Gastrocnemius medialis (tissue), 4 donors: ENCODE data around the gene VLDLR. TPM values are rescaled to one million over a fixed set of nuclear protein-coding genes. Genes with fewer than 3 reads are reported as not detected.

Source experiments
- ATAC-seq, 2 donors: fragments of 150-250 bp; one replicate each; pipeline ENCODE4 v1.9.1; 2016
- DNase-seq, 2 donors: peaks; one replicate each; pipeline ENCODE4 v3.0.0-alpha.2; 2019
- H3K27ac ChIP-seq, 4 donors: fragments of 200-600 bp; sonication (generic); 1 replicate in 1 of 4; 2 replicates in 3 of 4; pipeline ENCODE4 v1.5.1; 2016 to 2018; ENCODE audit warnings: mild to moderate bottlenecking in 2 of 4, moderate library complexity in 1 of 4
- H3K27me3 ChIP-seq, 3 donors: fragments of 200-600 bp; sonication (generic) in 2 of 3; 1 replicate in 1 of 3; 2 replicates in 2 of 3; pipeline versions ENCODE4 v1.5.1 to v1.6.0; 2016 to 2019; ENCODE audit warnings: mild to moderate bottlenecking in 1 of 3, moderate library complexity in 1 of 3
- H3K36me3 ChIP-seq, 2 donors: fragments of 200-600 bp; sonication (generic) in 1 of 2; one replicate each; pipeline ENCODE4 v1.5.1; 2017 to 2018
- H3K4me1 ChIP-seq, 2 donors: fragments of 200-600 bp; sonication (generic) in 1 of 2; one replicate each; pipeline ENCODE4 v1.5.1; 2016 to 2017; ENCODE audit warnings: mild to moderate bottlenecking in 2 of 2
- H3K4me3 ChIP-seq, 4 donors: fragments of 200-600 bp; sonication (generic) in 3 of 4; 1 replicate in 1 of 4; 2 replicates in 3 of 4; pipeline ENCODE4 v1.5.1; 2016 to 2019; ENCODE audit warnings: mild to moderate bottlenecking in 2 of 4
- H3K9me3 ChIP-seq, 3 donors: fragments of 200-600 bp; sonication (generic) in 2 of 3; 1 replicate in 1 of 3; 2 replicates in 2 of 3; pipeline ENCODE4 v1.5.1; 2016 to 2019
- CTCF ChIP-seq, 5 experiments: fragments of 450-650 bp in 3 of 5; fragments of 200-600 bp in 2 of 5; sonication (generic) in 2 of 5; IDR thresholded peaks in 4 of 5; conservative IDR thresholded peaks in 1 of 5; 1 replicate in 4 of 5; 2 replicates in 1 of 5; pipeline ENCODE4 v1.5.1; 2016 to 2019; ENCODE audit warnings: antibody characterized with exemption in 5 of 5, mild to moderate bottlenecking in 3 of 5, moderate library complexity in 3 of 5
- POLR2A ChIP-seq, 2 donors: fragments of 450-650 bp; IDR thresholded peaks; one replicate each; pipeline ENCODE4 v1.6.1; 2017; ENCODE audit warnings: antibody characterized with exemption in 2 of 2, mild to moderate bottlenecking in 2 of 2, moderate library complexity in 2 of 2
- in situ Hi-C, 4 donors: fragments of 200-750 bp; cut with MboI; loops; one replicate each; pipeline versions ENCODE4 v1.15.0 to v1.8.0; 2017; ENCODE audit warnings: low sequenced_read_pairs in 4 of 4
- intact Hi-C: fragments of 100-400 bp; cut with DNase I; formaldehyde crosslinking; loops from one replicate; pipeline ENCODE4 v1.15.1; 2023; ENCODE audit warnings: low total_unique reads
- total RNA-seq, 4 donors: library from RNA; depleted of rRNA; stranded (reverse); fragments of >200 nt; gene quantifications; one replicate each; pipeline versions ENCODE4 v1.1.0 to v1.2.3, GENCODE V29; 2016

VLDLR gene
- total RNA-seq, 4 donors from 2014 or later, result 13.6 to 19.6 (median 16.9) TPM

DNA sequence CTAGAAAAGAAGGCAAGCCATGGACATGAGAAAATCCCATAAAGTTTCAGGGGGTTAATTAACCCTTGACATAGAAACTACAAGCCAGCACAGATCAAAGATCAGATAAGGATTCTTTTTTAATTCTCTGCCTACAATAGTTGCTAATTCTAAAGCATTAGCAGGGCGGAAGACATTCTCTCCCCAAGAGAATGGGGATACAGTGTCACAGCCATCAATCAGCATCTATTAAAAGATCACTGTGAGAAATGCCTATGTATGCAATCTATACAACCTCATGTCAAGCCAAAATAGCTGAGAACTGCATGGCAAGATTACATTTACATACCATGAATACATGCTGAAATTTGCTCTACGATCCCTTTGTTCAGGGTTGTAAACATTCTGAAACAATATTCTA lies 14.3 kb downstream of the VLDLR start:
- intact Hi-C loops, result no loop called here
- TF ChIP-seq CTCF (IDR thresholded peaks at IDR 0.05 in 4 of 5, conservative IDR thresholded peaks at IDR 0.05 in 1 of 5) (no peak), POLR2A (IDR thresholded peaks at IDR 0.05) (no peak)
- H3K36me3 ChIP-seq, result peaks cover 0 to 4% of the 10 kb centered on the region in 2 donors
- H3K4me3 ChIP-seq, result no peak overlapping the region
- H3K27me3 ChIP-seq, result no peaks in the 10 kb centered on the region
- H3K4me1 ChIP-seq, result peaks cover 30 to 36% of the 10 kb centered on the region in 2 donors
- no peak for DNase-seq
- H3K9me3 ChIP-seq, result no peaks in the 10 kb centered on the region
- no peak overlapping the region for H3K27ac ChIP-seq
- in situ Hi-C loops, result no loop called here
- no peak for ATAC-seq

DNA sequence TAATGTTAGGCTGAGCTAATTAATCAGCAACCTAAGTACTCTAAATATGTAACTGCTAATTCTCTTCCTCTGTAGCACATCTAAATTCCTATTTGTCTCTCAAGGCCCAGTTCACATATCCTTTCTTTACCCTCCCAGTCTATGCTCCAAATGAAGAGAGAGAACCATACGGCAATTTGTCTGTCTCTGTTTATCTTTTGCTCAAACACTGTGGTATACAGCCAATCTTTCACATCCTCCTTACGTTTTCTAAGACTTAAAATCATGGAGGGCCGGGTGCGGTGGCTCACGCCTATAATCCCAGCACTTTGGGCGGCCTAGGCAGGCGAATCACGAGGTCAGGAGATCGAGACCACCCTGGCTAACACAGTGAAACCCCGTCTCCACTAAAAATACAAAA lies 15.8 kb downstream of the VLDLR start:
- Histone ChIP-seq H3K36me3 (peaks cover 0 to 15% of the 10 kb centered on the region in 2 donors), H3K4me1 (peaks cover 23 to 33% of the 10 kb centered on the region in 2 donors), H3K27me3 (no peaks in the 10 kb centered on the region), H3K9me3 (no peaks in the 10 kb centered on the region), H3K4me3 (no peak overlapping the region), H3K27ac (peak overlapping the region in 1 of 4 donors; percentile 15)
- no peak for TF ChIP-seq POLR2A (IDR thresholded peaks at IDR 0.05)
- intact Hi-C loops, result no loop called here
- ATAC-seq (no peak), DNase-seq (no peak)
- in situ Hi-C loops, result no loop called here

GRCh38 chr9:2638871-2639673 lies 17.5 kb downstream of the VLDLR start:
- ATAC-seq (no peak), DNase-seq (no peak)
- Histone ChIP-seq H3K36me3 (peaks cover 0 to 26% of the 10 kb centered on the region in 2 donors), H3K4me1 (peaks cover 8 to 16% of the 10 kb centered on the region in 2 donors), H3K4me3 (no peak overlapping the region), H3K9me3 (no peaks in the 10 kb centered on the region), H3K27ac (peak overlapping the region in 2 of 4 donors; percentile 23 to 44), H3K27me3 (no peaks in the 10 kb centered on the region)
- TF ChIP-seq POLR2A (IDR thresholded peaks at IDR 0.05), result no peak
- TF ChIP-seq CTCF (IDR thresholded peaks at IDR 0.05 in 4 of 5, conservative IDR thresholded peaks at IDR 0.05 in 1 of 5), result no peak
- intact Hi-C loops (no loop called here), in situ Hi-C loops (no loop called here)

GRCh38 chr9:2639786-2640185 lies 18.2 kb downstream of the VLDLR start:
- intact Hi-C loops (no loop called here), in situ Hi-C loops (no loop called here)
- H3K27ac ChIP-seq, result peak overlapping the region in 1 of 4 donors; percentile 44
- H3K4me3 ChIP-seq, result no peak overlapping the region
- H3K27me3 ChIP-seq, result no peaks in the 10 kb centered on the region
- H3K9me3 ChIP-seq, result no peaks in the 10 kb centered on the region
- DNase-seq, result no peak
- TF ChIP-seq CTCF (IDR thresholded peaks at IDR 0.05 in 4 of 5, conservative IDR thresholded peaks at IDR 0.05 in 1 of 5), result no peak
- TF ChIP-seq POLR2A (IDR thresholded peaks at IDR 0.05), result no peak
- peak in 1 of 2 donors; percentile 43 for ATAC-seq
- H3K36me3 ChIP-seq, result peaks cover 0 to 31% of the 10 kb centered on the region in 2 donors
- peaks cover under 1 to 9% of the 10 kb centered on the region in 2 donors for H3K4me1 ChIP-seq

GRCh38 chr9:2640570-2640969 lies 19.0 kb downstream of the VLDLR start:
- Histone ChIP-seq H3K4me3 (no peak overlapping the region), H3K4me1 (peaks cover 0 to 7% of the 10 kb centered on the region in 2 donors), H3K27ac (no peak overlapping the region), H3K36me3 (peaks cover 0 to 39% of the 10 kb centered on the region in 2 donors), H3K9me3 (no peaks in the 10 kb centered on the region), H3K27me3 (no peaks in the 10 kb centered on the region)
- TF ChIP-seq CTCF (IDR thresholded peaks at IDR 0.05 in 4 of 5, conservative IDR thresholded peaks at IDR 0.05 in 1 of 5), result no peak
- no peak for TF ChIP-seq POLR2A (IDR thresholded peaks at IDR 0.05)
- ATAC-seq (no peak), DNase-seq (no peak)
- in situ Hi-C loops, result no loop called here
- intact Hi-C loops, result no loop called here
